ENCODE measurements around the gene SH3BGRL2.

SH3BGRL2 gene

DNA sequence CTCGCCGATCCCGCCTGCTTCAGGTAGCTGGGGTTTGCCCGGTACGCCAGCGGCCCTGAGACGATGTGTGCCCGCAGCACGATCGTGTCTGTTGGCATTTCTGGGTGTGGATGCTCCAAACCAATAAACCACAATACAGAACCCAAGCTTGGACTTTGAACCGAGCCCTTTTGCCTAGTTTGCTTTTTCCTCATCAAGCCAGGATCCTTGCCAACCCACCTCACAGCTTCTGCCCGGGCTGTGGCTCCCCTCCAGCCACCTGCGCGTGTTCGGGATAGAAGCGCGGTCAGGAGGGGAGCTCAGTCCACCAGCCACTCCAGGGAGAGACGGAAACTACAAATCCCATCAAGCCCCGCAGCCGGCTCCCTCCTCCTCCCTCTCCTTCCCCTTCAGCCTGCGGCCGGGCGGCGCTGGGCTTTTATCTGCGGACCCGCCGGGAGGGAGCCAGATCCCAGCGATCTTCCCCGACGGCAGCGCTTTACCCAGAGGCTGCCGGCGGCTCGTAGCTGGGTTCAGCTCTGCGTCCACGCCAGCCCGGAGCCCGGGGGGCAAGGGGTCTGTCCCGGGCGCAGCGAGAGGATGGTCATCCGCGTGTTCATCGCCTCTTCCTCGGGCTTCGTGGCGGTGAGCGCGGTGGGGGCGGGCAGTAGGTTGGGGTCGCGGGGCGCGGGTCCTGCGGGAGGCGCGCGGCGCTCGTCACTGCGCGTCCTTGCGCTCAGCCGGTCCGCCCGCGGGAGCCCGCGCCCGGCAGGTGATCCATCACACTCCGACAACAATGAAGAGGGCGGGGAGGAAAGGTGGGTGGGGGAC lies at the start of gene SH3BGRL2:
Gene SH3BGRL2 (plus strand): TSS at position 447 of the 810 bp plus-strand sequence. CDS start 133 bp downstream, at position 580.
- H3K4me3 ChIP-seq (ENCODE audit: severe bottlenecking): peak within 1 kb of the TSS; percentile 65
- DNase-seq (ENCODE audit: low spot score): peak; percentile 69
- no peaks in the 10 kb centered on the region for H3K27me3 ChIP-seq (ENCODE audit: insufficient read depth, poor library complexity, severe bottlenecking)
- H3K27ac ChIP-seq (ENCODE audit: poor library complexity, severe bottlenecking): no peak within 1 kb of the TSS
- H3K9me3 ChIP-seq (ENCODE audit: severe bottlenecking): no peaks in the 10 kb centered on the region
- peak; percentile 90 for ATAC-seq (ENCODE audit: low read depth)
- TF ChIP-seq, protein P1, sequence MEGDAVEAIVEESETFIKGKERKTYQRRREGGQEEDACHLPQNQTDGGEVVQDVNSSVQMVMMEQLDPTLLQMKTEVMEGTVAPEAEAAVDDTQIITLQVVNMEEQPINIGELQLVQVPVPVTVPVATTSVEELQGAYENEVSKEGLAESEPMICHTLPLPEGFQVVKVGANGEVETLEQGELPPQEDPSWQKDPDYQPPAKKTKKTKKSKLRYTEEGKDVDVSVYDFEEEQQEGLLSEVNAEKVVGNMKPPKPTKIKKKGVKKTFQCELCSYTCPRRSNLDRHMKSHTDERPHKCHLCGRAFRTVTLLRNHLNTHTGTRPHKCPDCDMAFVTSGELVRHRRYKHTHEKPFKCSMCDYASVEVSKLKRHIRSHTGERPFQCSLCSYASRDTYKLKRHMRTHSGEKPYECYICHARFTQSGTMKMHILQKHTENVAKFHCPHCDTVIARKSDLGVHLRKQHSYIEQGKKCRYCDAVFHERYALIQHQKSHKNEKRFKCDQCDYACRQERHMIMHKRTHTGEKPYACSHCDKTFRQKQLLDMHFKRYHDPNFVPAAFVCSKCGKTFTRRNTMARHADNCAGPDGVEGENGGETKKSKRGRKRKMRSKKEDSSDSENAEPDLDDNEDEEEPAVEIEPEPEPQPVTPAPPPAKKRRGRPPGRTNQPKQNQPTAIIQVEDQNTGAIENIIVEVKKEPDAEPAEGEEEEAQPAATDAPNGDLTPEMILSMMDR (IDR thresholded peaks at IDR 0.05; ENCODE audit: poor library complexity, severe bottlenecking): no peak
- peaks cover 12% of the 10 kb centered on the region for H3K4me1 ChIP-seq (ENCODE audit: insufficient read depth, poor library complexity, severe bottlenecking)
- H3K36me3 ChIP-seq (ENCODE audit: low read depth): no peaks in the 10 kb centered on the region

DNA sequence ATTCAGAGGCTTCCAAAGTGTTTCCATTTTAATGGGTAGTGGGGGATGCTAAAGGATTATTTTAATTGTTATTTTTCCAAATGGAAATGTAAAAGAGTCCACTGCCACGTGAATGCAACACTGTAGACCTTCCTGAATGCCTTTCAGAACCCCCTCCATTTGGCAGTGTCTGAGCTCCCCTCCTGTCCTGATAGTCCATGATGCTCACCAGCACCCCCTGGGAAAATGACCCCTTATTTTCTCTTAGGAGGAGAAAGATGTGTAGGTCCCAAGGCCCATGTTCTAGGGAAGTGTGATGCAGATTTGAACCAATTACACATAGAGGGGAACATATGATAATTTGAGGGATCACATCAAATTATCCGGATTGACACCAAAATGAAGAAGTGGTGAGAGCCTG lies 46.8 kb upstream of the SH3BGRL2 start:
- H3K4me1 ChIP-seq (ENCODE audit: insufficient read depth, poor library complexity, severe bottlenecking): no peaks in the 10 kb centered on the region
- TF ChIP-seq, protein P1 (IDR thresholded peaks at IDR 0.05; ENCODE audit: poor library complexity, severe bottlenecking): no peak
- H3K9me3 ChIP-seq (ENCODE audit: severe bottlenecking): no peaks in the 10 kb centered on the region

DNA sequence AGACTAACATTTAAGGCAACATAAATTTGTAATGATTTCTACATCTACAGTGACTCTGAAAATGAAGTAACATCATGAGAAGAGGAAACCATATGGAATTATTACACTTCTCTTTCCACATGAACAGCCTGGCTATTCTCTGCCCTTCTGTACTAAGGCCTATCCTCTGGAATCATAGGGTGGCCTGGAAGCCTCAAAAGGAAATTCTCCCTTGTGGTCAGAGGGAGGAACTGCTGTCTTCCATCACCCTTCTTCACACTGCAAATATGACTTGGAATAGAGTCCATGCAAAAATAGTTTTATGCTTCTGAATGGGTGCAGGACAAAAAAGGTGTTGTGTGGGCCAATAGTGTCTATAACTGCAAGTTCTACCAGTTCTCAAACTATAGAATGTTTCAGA lies 44.6 kb upstream of the SH3BGRL2 start:
- Histone ChIP-seq H3K4me1 (ENCODE audit: insufficient read depth, poor library complexity, severe bottlenecking) (no peaks in the 10 kb centered on the region), H3K27ac (ENCODE audit: poor library complexity, severe bottlenecking) (no peak overlapping the region), H3K36me3 (ENCODE audit: low read depth) (no peaks in the 10 kb centered on the region), H3K9me3 (ENCODE audit: severe bottlenecking) (no peaks in the 10 kb centered on the region), H3K4me3 (ENCODE audit: severe bottlenecking) (no peak overlapping the region), H3K27me3 (ENCODE audit: insufficient read depth, poor library complexity, severe bottlenecking) (no peaks in the 10 kb centered on the region)
- TF ChIP-seq, protein P1 (IDR thresholded peaks at IDR 0.05; ENCODE audit: poor library complexity, severe bottlenecking): peak; percentile 45
- ATAC-seq (ENCODE audit: low read depth) (peak; percentile 85), DNase-seq (ENCODE audit: low spot score) (no peak)

More for the DNA sequence above, 46.8 kb upstream of the SH3BGRL2 start:
- no peak overlapping the region for H3K27ac ChIP-seq (ENCODE audit: poor library complexity, severe bottlenecking)
- H3K36me3 ChIP-seq (ENCODE audit: low read depth): no peaks in the 10 kb centered on the region
- no peaks in the 10 kb centered on the region for H3K27me3 ChIP-seq (ENCODE audit: insufficient read depth, poor library complexity, severe bottlenecking)
- H3K4me3 ChIP-seq (ENCODE audit: severe bottlenecking): no peak overlapping the region
- no peak for DNase-seq (ENCODE audit: low spot score)
- no peak for ATAC-seq (ENCODE audit: low read depth)

DNA sequence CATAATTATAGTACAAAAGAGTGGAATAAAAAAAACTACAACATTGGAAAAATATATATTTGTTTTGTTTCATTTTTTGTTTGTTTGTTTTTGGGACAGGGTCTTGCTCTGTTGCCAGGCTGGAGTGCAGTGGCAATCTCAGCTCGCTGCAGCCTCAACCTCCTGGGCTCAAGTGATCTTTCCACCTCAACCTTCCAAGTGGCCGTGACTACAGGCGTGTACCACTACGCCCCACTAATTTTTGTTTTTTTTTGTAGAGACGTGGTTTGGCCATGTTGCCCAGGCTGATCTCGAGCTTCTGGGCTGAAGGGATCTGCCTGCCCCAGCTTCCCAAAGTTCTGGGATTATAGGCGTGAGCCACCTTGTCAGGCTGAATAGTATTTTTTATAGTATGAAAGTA lies 41.4 kb upstream of the SH3BGRL2 start:
- TF ChIP-seq, protein P1 (IDR thresholded peaks at IDR 0.05; ENCODE audit: poor library complexity, severe bottlenecking): no peak
- Histone ChIP-seq H3K27ac (ENCODE audit: poor library complexity, severe bottlenecking) (no peak overlapping the region), H3K4me1 (ENCODE audit: insufficient read depth, poor library complexity, severe bottlenecking) (no peaks in the 10 kb centered on the region), H3K27me3 (ENCODE audit: insufficient read depth, poor library complexity, severe bottlenecking) (no peaks in the 10 kb centered on the region), H3K4me3 (ENCODE audit: severe bottlenecking) (no peak overlapping the region), H3K9me3 (ENCODE audit: severe bottlenecking) (no peaks in the 10 kb centered on the region), H3K36me3 (ENCODE audit: low read depth) (no peaks in the 10 kb centered on the region)
- DNase-seq (ENCODE audit: low spot score) (no peak), ATAC-seq (ENCODE audit: low read depth) (no peak)

DNA sequence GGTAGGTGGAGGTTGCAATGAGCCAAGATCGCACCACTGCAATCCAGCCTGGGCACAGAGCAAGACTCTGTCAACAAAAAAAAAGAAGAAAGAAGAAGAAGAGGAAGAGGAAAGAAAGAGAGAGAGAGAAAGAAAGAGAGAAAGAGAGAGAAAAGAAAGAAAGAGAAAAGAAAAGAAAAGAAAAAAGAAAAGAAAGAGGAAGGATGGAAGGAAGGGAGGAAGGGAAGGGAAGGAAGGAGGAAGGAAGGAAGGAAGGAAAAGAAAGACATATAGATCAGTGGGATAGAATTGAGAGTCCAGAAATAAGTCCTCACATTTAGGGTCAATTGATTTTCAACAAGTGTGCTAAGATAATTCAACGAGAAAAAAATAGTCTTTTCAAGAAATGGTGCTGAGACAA lies 34.0 kb upstream of the SH3BGRL2 start:
- Histone ChIP-seq H3K4me3 (ENCODE audit: severe bottlenecking) (no peak overlapping the region), H3K27me3 (ENCODE audit: insufficient read depth, poor library complexity, severe bottlenecking) (no peaks in the 10 kb centered on the region), H3K4me1 (ENCODE audit: insufficient read depth, poor library complexity, severe bottlenecking) (peaks cover 3% of the 10 kb centered on the region), H3K9me3 (ENCODE audit: severe bottlenecking) (no peaks in the 10 kb centered on the region), H3K27ac (ENCODE audit: poor library complexity, severe bottlenecking) (no peak overlapping the region), H3K36me3 (ENCODE audit: low read depth) (no peaks in the 10 kb centered on the region)
- DNase-seq (ENCODE audit: low spot score) (no peak), ATAC-seq (ENCODE audit: low read depth) (no peak)
- TF ChIP-seq, protein P1 (IDR thresholded peaks at IDR 0.05; ENCODE audit: poor library complexity, severe bottlenecking): no peak

All from RWPE2 (cell line).